SHP77 treated with DMSO at 0.1 percent for 48 hours (cell line): ENCODE measurements around the gene CCL21.

ENCODE experiments used
- DNase-seq: peaks from one replicate; lab custom pipeline; 2025; lab: John Stamatoyannopoulos, UW

CCL21 gene

DNA sequence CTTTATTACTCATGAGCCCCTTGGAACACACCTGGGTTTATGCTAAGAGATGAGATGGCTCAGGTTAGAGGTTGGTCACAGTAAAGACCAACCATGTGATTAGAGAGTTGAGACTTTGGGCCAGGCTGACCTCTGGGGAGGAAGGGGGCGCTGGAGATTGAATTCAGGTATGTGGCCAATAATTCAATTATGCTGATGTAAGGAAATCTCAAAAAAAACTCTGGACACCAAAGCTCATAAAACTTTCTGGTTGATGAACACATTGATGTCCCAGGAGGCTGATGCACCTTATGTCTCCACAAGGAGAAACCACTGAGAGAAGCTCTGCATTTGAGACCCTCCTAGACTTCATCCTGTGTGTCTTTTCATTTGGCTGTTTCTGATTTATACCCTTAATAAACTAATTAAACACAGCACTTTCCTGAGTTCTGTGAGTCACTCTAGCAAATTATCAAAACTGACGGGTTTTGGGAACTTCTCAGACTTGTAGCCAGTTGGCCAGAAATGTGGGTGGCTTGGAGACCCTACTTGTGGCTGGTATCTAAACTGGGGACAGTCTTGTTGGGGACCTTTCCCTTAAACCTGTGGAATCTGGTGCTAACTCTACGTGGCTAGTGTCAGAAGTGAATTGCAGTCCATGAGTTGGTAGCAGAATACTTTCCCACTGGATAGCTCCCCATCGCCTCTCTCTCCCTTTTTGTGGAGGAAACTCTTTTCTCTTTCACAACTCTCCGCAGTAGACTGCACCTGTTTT is 40.0 kb downstream of the CCL21 start:
- DNase-seq, result no peak

DNA sequence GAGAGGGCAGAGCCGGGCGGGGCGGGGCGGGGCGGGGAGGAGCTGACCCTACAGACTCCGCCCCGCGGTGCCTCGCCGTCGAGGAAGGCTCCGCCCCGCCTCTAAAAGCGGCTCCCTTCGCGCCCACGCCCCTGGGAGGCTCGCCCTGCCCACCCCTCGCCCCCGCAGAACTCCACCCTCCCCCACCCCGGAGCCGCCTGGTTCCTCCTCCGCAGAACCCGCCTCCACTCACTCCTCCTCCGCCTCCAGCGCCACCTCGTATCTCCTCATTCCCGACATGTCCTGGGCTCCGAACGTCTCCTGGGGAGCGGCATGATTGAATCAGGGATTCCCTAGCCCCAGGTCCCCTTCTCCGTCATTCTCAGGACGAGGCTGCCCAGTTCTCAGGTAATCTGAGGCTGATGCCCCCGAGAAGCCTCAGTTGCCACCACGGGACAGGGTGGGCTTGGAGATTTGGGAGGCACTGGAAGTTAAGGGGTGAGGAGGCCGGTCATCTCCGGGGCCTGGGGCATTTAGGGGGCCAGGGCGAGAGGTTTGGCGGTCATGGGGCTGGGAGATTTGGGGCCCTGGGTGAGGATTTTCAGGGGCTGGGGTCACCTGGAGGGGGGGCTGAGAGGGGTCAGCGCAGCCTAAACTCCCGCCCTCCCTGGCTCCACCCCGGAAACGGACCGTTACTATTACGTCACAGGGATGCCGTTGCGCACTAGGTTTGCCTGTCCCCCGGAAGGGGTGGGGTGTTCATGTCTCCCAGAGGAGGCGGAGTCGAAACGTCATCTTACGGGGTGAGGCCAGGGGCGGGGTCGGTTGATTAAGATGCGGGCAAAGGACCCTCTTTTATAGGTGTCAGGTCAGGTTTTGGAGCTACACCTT is 44.3 kb downstream of the CCL21 start:
- peak; percentile 50 for DNase-seq

DNA sequence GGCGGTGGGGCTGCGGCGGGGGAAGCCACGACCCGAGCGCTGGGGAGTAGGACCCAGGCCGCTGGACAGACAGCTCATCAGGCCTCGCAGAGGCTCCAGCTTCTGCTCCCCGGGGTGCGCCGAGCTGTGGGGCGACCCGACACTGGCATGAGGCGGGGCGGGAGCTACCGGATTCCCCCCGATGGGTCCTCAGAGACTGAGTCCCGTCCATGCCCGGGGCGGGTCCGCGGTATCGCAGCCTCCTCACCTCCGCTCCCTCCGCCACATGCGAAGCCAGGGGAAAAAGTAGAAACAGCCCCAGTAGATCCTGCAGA is 44.9 kb downstream of the CCL21 start:
- DNase-seq, result no peak

DNA sequence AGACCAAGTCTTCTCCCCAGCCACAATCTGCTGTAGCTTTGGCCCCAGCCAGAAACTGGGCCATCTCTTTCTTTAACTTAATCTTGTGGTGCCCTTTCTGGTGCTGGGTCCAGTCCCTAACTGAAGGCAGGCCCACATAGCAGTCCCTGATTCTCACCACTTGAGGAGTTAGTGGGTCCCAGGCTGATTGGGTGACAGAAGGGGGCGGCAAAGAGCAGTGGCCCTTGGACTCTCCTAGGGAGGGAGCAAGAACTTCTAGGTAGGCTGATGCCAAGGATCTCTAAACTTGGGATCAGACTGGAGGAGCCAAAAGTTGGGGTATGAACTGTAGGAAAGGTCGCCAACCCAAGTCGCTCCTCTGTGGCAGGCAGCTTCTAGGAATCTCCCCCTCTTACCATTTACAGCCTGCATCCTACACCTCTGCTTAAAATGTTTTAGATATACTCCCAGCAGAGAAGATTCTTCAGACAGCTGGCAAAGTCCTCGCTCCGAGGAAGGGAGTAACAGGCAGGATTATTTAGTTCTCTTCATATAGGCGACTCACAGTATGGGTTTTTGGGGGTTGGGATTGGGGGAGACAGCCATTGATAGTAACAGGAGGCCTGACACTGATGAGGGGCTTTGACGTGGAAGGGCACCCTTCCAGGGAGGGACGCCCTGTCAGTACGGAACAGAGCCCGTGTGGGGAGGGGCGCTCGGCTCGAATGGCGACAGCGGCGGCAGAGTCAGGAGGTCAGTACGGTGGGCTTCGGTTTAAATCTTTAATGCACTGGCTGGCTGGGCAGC is 45.5 kb downstream of the CCL21 start:
- no peak for DNase-seq

DNA sequence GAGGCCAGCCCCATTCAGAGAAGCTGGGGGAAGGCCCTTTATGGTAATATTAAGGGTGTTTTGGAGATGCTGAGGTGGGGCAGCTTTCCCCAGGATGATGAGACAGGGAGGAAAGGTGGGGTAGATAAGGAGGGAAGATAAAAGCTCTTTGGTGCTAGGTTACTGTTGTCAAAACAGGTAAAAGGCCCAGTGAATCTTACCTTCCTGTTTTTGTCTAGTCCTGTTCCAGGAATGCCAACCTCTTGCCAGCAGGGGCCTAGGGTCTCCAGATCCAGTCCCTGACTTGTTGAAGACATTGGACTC is 46.7 kb downstream of the CCL21 start:
- no peak for DNase-seq

DNA sequence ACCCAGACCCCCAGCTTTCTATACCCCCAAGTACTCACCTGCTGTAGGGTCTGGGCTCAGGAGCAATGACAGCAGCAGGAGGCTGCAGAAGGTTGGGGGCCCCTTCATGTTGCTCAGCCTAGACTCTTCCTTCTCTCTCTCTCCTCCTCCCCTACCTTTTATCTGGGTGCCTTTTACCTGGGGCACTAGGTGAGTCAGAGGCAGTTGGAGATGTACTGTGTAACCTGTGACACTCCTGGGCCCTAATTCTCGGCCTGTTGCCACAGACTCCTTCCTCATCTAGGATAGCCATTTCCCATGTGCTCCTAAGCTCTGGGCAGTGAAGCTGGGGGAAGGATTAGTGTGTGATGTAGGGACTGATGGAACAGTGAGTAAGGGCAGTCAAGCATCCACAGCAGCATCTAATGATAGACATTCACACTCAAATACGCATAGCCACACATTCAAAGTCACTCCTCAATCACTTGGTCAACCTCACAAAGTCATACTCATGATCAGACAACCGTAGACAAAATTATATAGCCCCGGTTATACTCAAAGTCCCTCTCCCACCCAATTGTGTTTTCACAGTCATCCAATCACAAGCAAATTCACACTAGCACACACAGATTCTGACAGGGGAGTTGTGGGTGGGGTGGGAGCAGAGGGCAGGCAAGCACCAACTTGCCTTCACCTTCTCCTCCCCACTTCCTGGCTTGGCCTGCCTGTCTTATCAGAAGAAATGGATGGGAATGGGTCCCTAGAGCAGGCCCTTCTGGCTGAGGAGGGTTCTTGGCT is 47.2 kb downstream of the CCL21 start, which contains the start of gene CCL27:
Gene CCL27, minus strand, starts transcription at position 132 of the 777 bp plus-strand sequence. Its CDS starts 24 bp downstream, at position 108.
- no peak for DNase-seq

DNA sequence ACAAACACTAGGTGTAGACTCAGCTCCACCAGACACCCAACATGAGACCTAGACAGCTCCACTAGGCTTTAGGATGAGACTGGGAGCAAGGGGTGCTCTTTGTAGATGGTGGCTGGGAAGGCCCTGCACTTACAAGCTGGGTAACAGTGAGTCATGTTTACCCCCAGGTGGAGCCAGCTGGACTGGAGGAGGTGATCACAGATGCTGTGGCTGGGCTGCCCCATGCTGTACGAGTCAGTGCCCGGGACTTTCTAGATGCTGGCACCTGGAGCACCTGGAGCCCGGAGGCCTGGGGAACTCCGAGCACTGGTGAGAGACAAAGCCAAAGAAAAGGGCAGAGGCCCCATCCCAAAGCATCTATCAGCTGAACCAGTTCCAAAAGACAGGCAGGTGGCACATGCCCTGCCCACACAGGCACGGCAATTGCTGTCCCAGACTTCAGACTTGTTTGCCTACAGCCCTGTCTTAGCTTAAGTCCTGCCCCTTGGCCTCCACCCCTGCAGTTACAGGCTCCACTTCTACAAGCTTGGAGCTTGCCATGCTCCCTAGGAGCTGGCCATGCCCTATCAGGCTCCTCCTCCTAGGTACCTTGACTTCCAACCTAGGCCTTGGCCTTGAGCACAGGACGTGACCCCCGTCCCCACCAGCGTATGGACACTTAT is 50.2 kb downstream of the CCL21 start:
- no peak for DNase-seq
